A549 (cell line): Measurements from ENCODE around the gene MBOAT2. TPM values are rescaled to one million over a fixed set of nuclear protein-coding genes. Genes with fewer than 3 reads are reported as not detected.
A peak's percentile ranks its signal among the peaks of the same experiment; 100 is the strongest.

Experiments used
- ATAC-seq, 2 experiments: fragments of 200-7000 bp in 1 of 2; fragments of >200 bp in 1 of 2; cut with Nextera tagmentation in 1 of 2; cut with Tn5 transposase in 1 of 2; 3 replicates each; pipeline versions ENCODE4 v1.8.0 to v1.9.1; 2018 to 2020; ENCODE audit warnings: mild to moderate bottlenecking in 1 of 2, moderate library complexity in 1 of 2
- CTCF ChIA-PET: fragments of 300-600 bp; sonication (Branson Sonifier 250); formaldehyde crosslinking; extraction: SDS; loops from one replicate; lab custom pipeline; 2021; ENCODE audit warnings: antibody characterized with exemption, inconsistent platforms; lab: Yijun Ruan, JAX
- POLR2A ChIA-PET: fragments of 350-600 bp; formaldehyde crosslinking; extraction: SDS; loops from one replicate; lab custom pipeline; 2021; ENCODE audit warnings: antibody characterized with exemption, inconsistent platforms; lab: Yijun Ruan, JAX
- DNase-seq, 2 experiments: peaks; one replicate each; pipeline versions ENCODE4 v3.0.0 to v3.0.0-alpha.2; 2011 to 2016; ENCODE audit warnings: low read depth in 1 of 2, low spot score in 1 of 2
- FAIRE-seq: peaks from 2 replicates; lab custom pipeline; 2011; peaks lifted over from hg19 to GRCh38; lab: Jason Lieb, UNC
- H3K27ac ChIP-seq, 2 experiments: fragments of >200 bp; sonication (Bioruptor Twin); formaldehyde crosslinking; 3 replicates each; pipeline ENCODE4 v1.5.1; 2016 to 2017
- H3K4me1 ChIP-seq: fragments of >200 bp; sonication (Bioruptor Twin); formaldehyde crosslinking; 3 replicates; pipeline ENCODE4 v1.6.1; 2016
- H3K4me2 ChIP-seq: fragments of >200 bp; sonication (Bioruptor Twin); formaldehyde crosslinking; 3 replicates; pipeline ENCODE4 v1.6.1; 2016
- H3K4me3 ChIP-seq: fragments of >200 bp; sonication (Bioruptor Twin); formaldehyde crosslinking; 3 replicates; pipeline ENCODE4 v1.5.1; 2016
- H3K9me3 ChIP-seq: fragments of >200 bp; sonication (Bioruptor Twin); formaldehyde crosslinking; 3 replicates; pipeline ENCODE4 v1.6.1; 2016
- CBX2 ChIP-seq: fragments of 200-600 bp; sonication (generic); IDR thresholded peaks from 2 replicates; pipeline ENCODE4 v1.6.1; 2016; ENCODE audit warnings: low read depth, mild to moderate bottlenecking, borderline replicate concordance
- CEBPB ChIP-seq, 2 experiments: fragments of >200 bp in 1 of 2; sonication (Bioruptor Twin) in 1 of 2; formaldehyde crosslinking in 1 of 2; IDR thresholded peaks; 2 replicates each; pipeline ENCODE4 v1.6.1; 2012 to 2016
- CHD4 ChIP-seq: fragments of 200-600 bp; sonication (generic); IDR thresholded peaks from 2 replicates; pipeline ENCODE4 v1.6.1; 2016; ENCODE audit warnings: antibody characterized with exemption, mild to moderate bottlenecking, borderline replicate concordance
- HDAC2 ChIP-seq: fragments of 200-600 bp; sonication (generic); IDR thresholded peaks from 2 replicates; pipeline ENCODE4 v1.6.1; 2016
- HOXB5 ChIP-seq: fragments of 250-450 bp; sonication (Bioruptor Pico); IDR thresholded peaks from 2 replicates; pipeline ENCODE4 v1.5.0; 2020; ENCODE audit warnings: mild to moderate bottlenecking, moderate library complexity
- JUN ChIP-seq, 2 experiments: fragments of >200 bp; sonication (Bioruptor Twin); formaldehyde crosslinking; IDR thresholded peaks; 2 replicates in 1 of 2; 3 replicates in 1 of 2; pipeline ENCODE4 v1.6.1; 2016 to 2017
- MAFK ChIP-seq: fragments of 450-650 bp; IDR thresholded peaks from 2 replicates; pipeline ENCODE4 v1.6.1; 2014; ENCODE audit not compliant: partially characterized antibody
- MAZ ChIP-seq: fragments of 150-350 bp; IDR thresholded peaks from 2 replicates; pipeline ENCODE4 v1.6.1; 2014; ENCODE audit warnings: antibody characterized with exemption, low read depth, low read length, borderline replicate concordance
- MYC ChIP-seq: IDR thresholded peaks from 2 replicates; pipeline ENCODE4 v1.6.1; 2012; ENCODE audit warnings: mild to moderate bottlenecking, inconsistent platforms, low read length, improper control_type of control experiment, borderline replicate concordance
- NPAS2 ChIP-seq: fragments of 250-450 bp; sonication (Bioruptor Pico); IDR thresholded peaks from 2 replicates; pipeline ENCODE4 v1.8.0; 2022; ENCODE audit warnings: mild to moderate bottlenecking, moderate library complexity, borderline replicate concordance
- TFCP2L1 ChIP-seq: fragments of 250-450 bp; sonication (Bioruptor Pico); IDR thresholded peaks from 2 replicates; pipeline ENCODE4 v1.5.0; 2021; ENCODE audit warnings: mild to moderate bottlenecking
- ZC3H11A ChIP-seq: fragments of 450-650 bp; IDR thresholded peaks from 2 replicates; pipeline ENCODE4 v1.6.1; 2014; ENCODE audit warnings: antibody characterized with exemption, mild to moderate bottlenecking
- ZFP36 ChIP-seq: fragments of 450-650 bp; IDR thresholded peaks from 2 replicates; pipeline ENCODE4 v1.6.1; 2014; ENCODE audit warnings: borderline replicate concordance; ENCODE audit not compliant: partially characterized antibody
- ZNF302 ChIP-seq: fragments of 250-450 bp; sonication (Bioruptor Pico); IDR thresholded peaks from 2 replicates; pipeline ENCODE4 v1.9.0; 2021; ENCODE audit warnings: inconsistent platforms, mild to moderate bottlenecking, moderate library complexity
- WGBS: methylation state at CpG from one replicate; pipeline ENCODE4 v1.1.6; 2017; ENCODE audit errors: missing lambda C conversion rate; 5-methylcytosine and 5-hydroxymethylcytosine counted together
- polyA plus RNA-seq, 4 experiments: library from polyadenylated mRNA; depleted of rRNA in 3 of 4; stranded (reverse); fragments of >200 nt; fragmentation: RNase III in 1 of 4; extraction: RNeasy Plus Mini Kit Qiagen cat#74134 plus additional on column Dnase treatment in 1 of 4; gene quantifications; 2 replicates in 3 of 4; 3 replicates in 1 of 4; pipeline ENCODE4 v1.2.3, GENCODE V29; 2011 to 2017
- TF ChIP-seq, protein P1 (sequence below): fragments of 200-600 bp; sonication (generic); IDR thresholded peaks from 2 replicates; pipeline ENCODE4 v1.6.1; 2016; ENCODE audit warnings: antibody characterized with exemption, mild to moderate bottlenecking, moderate library complexity
- TF ChIP-seq, protein P2 (sequence below): fragments of >200 bp; sonication (Bioruptor Twin); formaldehyde crosslinking; IDR thresholded peaks from 3 replicates; pipeline ENCODE4 v1.5.1; 2016
- TF ChIP-seq, protein P3 (sequence below): fragments of >200 bp; sonication (Bioruptor Twin); formaldehyde crosslinking; IDR thresholded peaks from 3 replicates; pipeline ENCODE4 v1.6.1; 2016

Gene MBOAT2
- polyA plus RNA-seq, 2 of the 4 experiments (the other 2 are of a cell fraction): 33.1 to 33.3 TPM

DNA sequence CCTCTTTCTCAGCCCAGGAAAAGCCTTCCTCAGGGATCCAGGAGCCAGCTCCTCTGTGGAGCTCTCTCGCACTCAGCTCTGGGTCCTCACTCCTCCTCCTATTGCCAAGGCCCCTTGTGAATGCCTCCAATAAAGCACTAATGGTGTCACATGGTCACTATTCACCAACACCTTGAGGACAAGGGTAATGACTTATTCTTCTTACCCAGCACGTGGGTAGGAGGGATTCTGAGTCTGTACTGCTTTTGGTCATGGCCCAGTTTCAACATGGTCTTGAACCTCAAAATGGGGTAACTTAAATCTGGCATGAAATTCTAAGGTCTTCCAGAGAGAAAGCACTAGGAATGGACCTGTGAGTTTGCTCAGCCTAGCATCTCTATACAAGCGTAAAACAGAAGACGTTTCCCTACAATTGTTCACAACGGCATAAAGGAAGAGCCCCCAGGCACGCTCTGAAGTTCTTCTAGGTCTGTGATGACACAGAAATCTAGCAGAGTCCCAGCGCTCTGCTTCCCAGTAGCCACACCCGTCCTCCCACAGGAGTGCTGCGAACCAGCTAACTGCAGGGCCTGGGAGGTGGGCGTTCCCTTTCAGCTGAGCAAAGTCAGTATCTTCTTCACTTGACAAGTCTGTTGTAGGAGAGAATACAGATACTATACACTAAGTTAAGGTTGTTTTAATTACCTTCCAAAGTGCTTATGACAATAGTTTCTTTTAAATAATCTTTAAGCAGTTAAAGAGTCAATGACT is 151.5 kb downstream of the MBOAT2 start:
- Histone ChIP-seq H3K4me3 (no peak overlapping the region), H3K4me1 (no peaks in the 10 kb centered on the region), H3K27ac (no peak overlapping the region), H3K9me3 (no peaks in the 10 kb centered on the region), H3K4me2 (no peak overlapping the region)
- FAIRE-seq: no peak
- CTCF ChIA-PET: interaction anchor here (0.8 to 1.0 kb wide), 2 partner anchors 20 to 48 kb away, joined by 3 read pairs; no protein-coding TSS in a partner anchor
- TF ChIP-seq ZFP36: no peak
- no peak for TF ChIP-seq MYC
- TF ChIP-seq HDAC2: no peak
- TF ChIP-seq, protein P1, sequence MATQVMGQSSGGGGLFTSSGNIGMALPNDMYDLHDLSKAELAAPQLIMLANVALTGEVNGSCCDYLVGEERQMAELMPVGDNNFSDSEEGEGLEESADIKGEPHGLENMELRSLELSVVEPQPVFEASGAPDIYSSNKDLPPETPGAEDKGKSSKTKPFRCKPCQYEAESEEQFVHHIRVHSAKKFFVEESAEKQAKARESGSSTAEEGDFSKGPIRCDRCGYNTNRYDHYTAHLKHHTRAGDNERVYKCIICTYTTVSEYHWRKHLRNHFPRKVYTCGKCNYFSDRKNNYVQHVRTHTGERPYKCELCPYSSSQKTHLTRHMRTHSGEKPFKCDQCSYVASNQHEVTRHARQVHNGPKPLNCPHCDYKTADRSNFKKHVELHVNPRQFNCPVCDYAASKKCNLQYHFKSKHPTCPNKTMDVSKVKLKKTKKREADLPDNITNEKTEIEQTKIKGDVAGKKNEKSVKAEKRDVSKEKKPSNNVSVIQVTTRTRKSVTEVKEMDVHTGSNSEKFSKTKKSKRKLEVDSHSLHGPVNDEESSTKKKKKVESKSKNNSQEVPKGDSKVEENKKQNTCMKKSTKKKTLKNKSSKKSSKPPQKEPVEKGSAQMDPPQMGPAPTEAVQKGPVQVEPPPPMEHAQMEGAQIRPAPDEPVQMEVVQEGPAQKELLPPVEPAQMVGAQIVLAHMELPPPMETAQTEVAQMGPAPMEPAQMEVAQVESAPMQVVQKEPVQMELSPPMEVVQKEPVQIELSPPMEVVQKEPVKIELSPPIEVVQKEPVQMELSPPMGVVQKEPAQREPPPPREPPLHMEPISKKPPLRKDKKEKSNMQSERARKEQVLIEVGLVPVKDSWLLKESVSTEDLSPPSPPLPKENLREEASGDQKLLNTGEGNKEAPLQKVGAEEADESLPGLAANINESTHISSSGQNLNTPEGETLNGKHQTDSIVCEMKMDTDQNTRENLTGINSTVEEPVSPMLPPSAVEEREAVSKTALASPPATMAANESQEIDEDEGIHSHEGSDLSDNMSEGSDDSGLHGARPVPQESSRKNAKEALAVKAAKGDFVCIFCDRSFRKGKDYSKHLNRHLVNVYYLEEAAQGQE: no peak
- ATAC-seq: peak in 1 of 2 experiments; percentile 47; a peak in 2 of 6 replicates
- POLR2A ChIA-PET: no interaction called here
- 86% methylated on average over 10 of the region's 10 CpGs for WGBS
- DNase-seq: no peak

- DNase-seq (no peak), FAIRE-seq (no peak), ATAC-seq (no peak)
- no peaks in the 10 kb centered on the region for H3K9me3 ChIP-seq
- ChIA-PET POLR2A (no interaction called here), CTCF (interaction anchor here (0.8 to 1.0 kb wide), 2 partner anchors 21 to 47 kb away, joined by 3 read pairs; no protein-coding TSS in a partner anchor)
- H3K27ac ChIP-seq: no peak overlapping the region
- H3K4me1 ChIP-seq: no peaks in the 10 kb centered on the region
- TF ChIP-seq, protein P2, sequence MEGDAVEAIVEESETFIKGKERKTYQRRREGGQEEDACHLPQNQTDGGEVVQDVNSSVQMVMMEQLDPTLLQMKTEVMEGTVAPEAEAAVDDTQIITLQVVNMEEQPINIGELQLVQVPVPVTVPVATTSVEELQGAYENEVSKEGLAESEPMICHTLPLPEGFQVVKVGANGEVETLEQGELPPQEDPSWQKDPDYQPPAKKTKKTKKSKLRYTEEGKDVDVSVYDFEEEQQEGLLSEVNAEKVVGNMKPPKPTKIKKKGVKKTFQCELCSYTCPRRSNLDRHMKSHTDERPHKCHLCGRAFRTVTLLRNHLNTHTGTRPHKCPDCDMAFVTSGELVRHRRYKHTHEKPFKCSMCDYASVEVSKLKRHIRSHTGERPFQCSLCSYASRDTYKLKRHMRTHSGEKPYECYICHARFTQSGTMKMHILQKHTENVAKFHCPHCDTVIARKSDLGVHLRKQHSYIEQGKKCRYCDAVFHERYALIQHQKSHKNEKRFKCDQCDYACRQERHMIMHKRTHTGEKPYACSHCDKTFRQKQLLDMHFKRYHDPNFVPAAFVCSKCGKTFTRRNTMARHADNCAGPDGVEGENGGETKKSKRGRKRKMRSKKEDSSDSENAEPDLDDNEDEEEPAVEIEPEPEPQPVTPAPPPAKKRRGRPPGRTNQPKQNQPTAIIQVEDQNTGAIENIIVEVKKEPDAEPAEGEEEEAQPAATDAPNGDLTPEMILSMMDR: no peak
- TF ChIP-seq TFCP2L1 (CRISPR knock-in tag) (no peak), MAFK (no peak), CEBPB (IDR thresholded peaks at IDR 0.05) (no peak), NPAS2 (no peak), ZNF302 (CRISPR knock-in tag) (no peak)
- no peak overlapping the region for H3K4me3 ChIP-seq
- WGBS: 85% methylated on average over 8 of the region's 8 CpGs
- H3K4me2 ChIP-seq: no peak overlapping the region
Measured at GRCh38 chr2:8850845-8851487, 152.5 kb downstream of the MBOAT2 start.

DNA sequence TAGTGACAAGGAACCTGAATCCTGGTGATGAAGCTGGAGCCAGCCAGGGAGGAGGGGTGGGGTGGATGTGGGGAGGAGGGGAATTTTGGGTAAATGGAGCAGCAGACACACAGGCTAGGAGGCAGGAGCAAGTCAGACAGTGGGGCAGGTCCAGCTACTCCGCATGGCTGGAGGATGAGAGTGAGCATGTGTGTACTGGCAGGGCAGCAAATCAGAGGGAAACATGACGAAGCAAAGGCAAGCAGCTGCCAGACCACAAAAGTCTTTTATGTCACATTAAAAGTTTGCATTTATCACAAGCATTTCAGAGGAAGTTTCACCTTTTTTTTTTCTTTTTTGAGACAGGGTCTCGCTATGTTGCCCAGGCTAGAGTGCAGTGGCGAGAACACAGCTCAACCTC is 154.2 kb downstream of the MBOAT2 start:
- ChIA-PET POLR2A (interaction anchor here (0.6 kb wide), 1 partner anchor 11 kb away, joined by 4 read pairs; no protein-coding TSS in a partner anchor), CTCF (interaction anchor here (0.9 to 1.3 kb wide), 2 partner anchors 21 to 24 kb away, joined by 3 read pairs; no protein-coding TSS in a partner anchor)
- H3K4me3 ChIP-seq: no peak overlapping the region
- no peaks in the 10 kb centered on the region for H3K9me3 ChIP-seq
- no peaks in the 10 kb centered on the region for H3K4me1 ChIP-seq
- no peak for DNase-seq
- peak in 1 of 2 experiments; percentile 37; a peak in 2 of 6 replicates for ATAC-seq
- H3K27ac ChIP-seq: no peak overlapping the region
- FAIRE-seq: no peak
- no peak overlapping the region for H3K4me2 ChIP-seq
- TF ChIP-seq MAZ (no peak), MAFK (no peak), HOXB5 (CRISPR knock-in tag) (no peak), TFCP2L1 (CRISPR knock-in tag) (no peak), ZNF302 (CRISPR knock-in tag) (no peak), ZC3H11A (no peak), JUN (IDR thresholded peaks at IDR 0.05) (no peak), CBX2 (no peak), CHD4 (no peak), HDAC2 (no peak)
- TF ChIP-seq, protein P3, sequence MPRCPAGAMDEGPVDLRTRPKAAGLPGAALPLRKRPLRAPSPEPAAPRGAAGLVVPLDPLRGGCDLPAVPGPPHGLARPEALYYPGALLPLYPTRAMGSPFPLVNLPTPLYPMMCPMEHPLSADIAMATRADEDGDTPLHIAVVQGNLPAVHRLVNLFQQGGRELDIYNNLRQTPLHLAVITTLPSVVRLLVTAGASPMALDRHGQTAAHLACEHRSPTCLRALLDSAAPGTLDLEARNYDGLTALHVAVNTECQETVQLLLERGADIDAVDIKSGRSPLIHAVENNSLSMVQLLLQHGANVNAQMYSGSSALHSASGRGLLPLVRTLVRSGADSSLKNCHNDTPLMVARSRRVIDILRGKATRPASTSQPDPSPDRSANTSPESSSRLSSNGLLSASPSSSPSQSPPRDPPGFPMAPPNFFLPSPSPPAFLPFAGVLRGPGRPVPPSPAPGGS: no peak
- TF ChIP-seq, all 56 proteins: peak for 0
- 88% methylated on average over 4 of the region's 4 CpGs for WGBS
